ENCODE data around the gene MUC20. TPM values are rescaled to one million over a fixed set of nuclear protein-coding genes. Genes with fewer than 3 reads are reported as not detected.
A peak's percentile ranks its signal among the peaks of the same experiment; 100 is the strongest.
"Not testable (repeated sequence)": the region's sequence is repeated elsewhere in the genome, so short reads cannot be mapped to it uniquely, and the experiment has no call there.

Gene MUC20
- total and polyA plus RNA-seq, 9 of the 15 experiments (the other 6 are each of a cell fraction or from before 2014, with no cell fraction given) = 0.03 to 0.23 (median 0.15) TPM; not detected in 3

GRCh38 chr3:195691596-195692353 is 29.0 kb upstream of the MUC20 start:
- CTCF ChIA-PET (ENCODE audit: low intra/inter-chr PET ratio) = not testable (repeated sequence)

More at GRCh38 chr3:195691596-195692353, 29.0 kb upstream of the MUC20 start:
- FAIRE-seq; H3K9me1 ChIP-seq (ENCODE audit: control insufficient read depth, insufficient read depth, low read length); H3K27me3 ChIP-seq (ENCODE audit: control insufficient read depth in 2 of 2, insufficient read depth in 2 of 2, low read length in 2 of 2); H4K20me1 ChIP-seq (replicated peaks; ENCODE audit: control insufficient read depth, insufficient read depth, low read length); in situ Hi-C loops (cut with MboI); H3K27ac ChIP-seq (ENCODE audit: extremely low read depth, low read depth, low read length); H3K4me3 ChIP-seq; H3K4me1 ChIP-seq (replicated peaks in 1 of 2; ENCODE audit: control insufficient read depth in 2 of 2, insufficient read depth in 2 of 2, low read length in 2 of 2); H3K9me3 ChIP-seq (replicated peaks; ENCODE audit: control insufficient read depth, insufficient read depth, low read depth, low read length); H3K79me2 ChIP-seq (ENCODE audit: control insufficient read depth, insufficient read depth, low read length); H3K4me2 ChIP-seq (ENCODE audit: insufficient read depth, low read length); H3K9ac ChIP-seq (ENCODE audit: insufficient read depth in 1 of 2, low read depth in 2 of 2, low read length in 2 of 2); H2AFZ ChIP-seq (ENCODE audit: low read depth, low read length): not testable (repeated sequence)
- DNase-seq (ENCODE audit: extremely low read depth in 1 of 4, low spot score in 3 of 4) (peak in 1 of 4 experiments; percentile 9), ATAC-seq (peak; percentile 11; the same call in 1 of the 3 replicates)
- intact Hi-C loops (cut with micrococcal nuclease) = loop anchor here (5.0 kb wide), 1 partner anchor 266 kb away; no protein-coding TSS in a partner anchor
- TF ChIP-seq ZSCAN32 (CRISPR knock-in tag; IDR thresholded peaks at IDR 0.05) = peak; percentile 61; the same call in 1 of the 2 replicates
- TF ChIP-seq RREB1 (CRISPR knock-in tag; IDR thresholded peaks at IDR 0.05) = 0 out of 2 replicates have a peak, but pooled peaks have one; percentile 19
- TF ChIP-seq ZNF583 (CRISPR knock-in tag; IDR thresholded peaks at IDR 0.05) = 0 out of 2 replicates have a peak, but pooled peaks have one; percentile 56
- 0 out of 2 replicates have a peak, but pooled peaks have one; percentile 30 for TF ChIP-seq ZNF57 (CRISPR knock-in tag; IDR thresholded peaks at IDR 0.05)
- 0 out of 2 replicates have a peak, but pooled peaks have one; percentile 60 for TF ChIP-seq ZBTB26 (CRISPR knock-in tag; IDR thresholded peaks at IDR 0.05)
- TF ChIP-seq, protein P1, sequence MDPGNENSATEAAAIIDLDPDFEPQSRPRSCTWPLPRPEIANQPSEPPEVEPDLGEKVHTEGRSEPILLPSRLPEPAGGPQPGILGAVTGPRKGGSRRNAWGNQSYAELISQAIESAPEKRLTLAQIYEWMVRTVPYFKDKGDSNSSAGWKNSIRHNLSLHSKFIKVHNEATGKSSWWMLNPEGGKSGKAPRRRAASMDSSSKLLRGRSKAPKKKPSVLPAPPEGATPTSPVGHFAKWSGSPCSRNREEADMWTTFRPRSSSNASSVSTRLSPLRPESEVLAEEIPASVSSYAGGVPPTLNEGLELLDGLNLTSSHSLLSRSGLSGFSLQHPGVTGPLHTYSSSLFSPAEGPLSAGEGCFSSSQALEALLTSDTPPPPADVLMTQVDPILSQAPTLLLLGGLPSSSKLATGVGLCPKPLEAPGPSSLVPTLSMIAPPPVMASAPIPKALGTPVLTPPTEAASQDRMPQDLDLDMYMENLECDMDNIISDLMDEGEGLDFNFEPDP (CRISPR knock-in tag; IDR thresholded peaks at IDR 0.05) = 0 out of 2 replicates have a peak, but pooled peaks have one; percentile 27
- TF ChIP-seq, protein P2, sequence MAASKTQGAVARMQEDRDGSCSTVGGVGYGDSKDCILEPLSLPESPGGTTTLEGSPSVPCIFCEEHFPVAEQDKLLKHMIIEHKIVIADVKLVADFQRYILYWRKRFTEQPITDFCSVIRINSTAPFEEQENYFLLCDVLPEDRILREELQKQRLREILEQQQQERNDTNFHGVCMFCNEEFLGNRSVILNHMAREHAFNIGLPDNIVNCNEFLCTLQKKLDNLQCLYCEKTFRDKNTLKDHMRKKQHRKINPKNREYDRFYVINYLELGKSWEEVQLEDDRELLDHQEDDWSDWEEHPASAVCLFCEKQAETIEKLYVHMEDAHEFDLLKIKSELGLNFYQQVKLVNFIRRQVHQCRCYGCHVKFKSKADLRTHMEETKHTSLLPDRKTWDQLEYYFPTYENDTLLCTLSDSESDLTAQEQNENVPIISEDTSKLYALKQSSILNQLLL (CRISPR knock-in tag; IDR thresholded peaks at IDR 0.05; ENCODE audit: borderline replicate concordance) = peak; percentile 30; the same call in 1 of the 2 replicates
- TF ChIP-seq SUPT5H (IDR thresholded peaks at IDR 0.05) = peak; percentile 52; the same call in 1 of the 2 replicates
- 0 out of 2 replicates have a peak, but pooled peaks have one; percentile 4 for TF ChIP-seq NFIC (IDR thresholded peaks at IDR 0.05)
- TF ChIP-seq POLR2A (conservative IDR thresholded peaks at IDR 0.05) = 0 out of 2 replicates have a peak, but pooled peaks have one; percentile 57
- TF ChIP-seq ERF (CRISPR knock-in tag; IDR thresholded peaks at IDR 0.05) = 0 out of 2 replicates have a peak, but pooled peaks have one; percentile 50
- 97% methylated on average over 8 of the region's 11 CpGs for WGBS (ENCODE audit: insufficient coverage, low coverage, missing lambda C conversion rate)
- POLR2A ChIA-PET = interaction anchor here (0.6 to 1.4 kb wide), 2 partner anchors 9 to 13 kb away, joined by 3 to 5 read pairs; no protein-coding TSS in a partner anchor
- H3K36me3 ChIP-seq (ENCODE audit: control insufficient read depth, insufficient read depth, low read length) = peaks cover 58% of the 10 kb centered on the region; the same call in 2 of the 3 replicates
- TSS peak; percentile 17 for BruUV-seq (replicated peaks)
